ENCODE data around the gene PKHD1.
"Not testable (repeated sequence)": the region's sequence is repeated elsewhere in the genome, so short reads cannot be mapped to it uniquely, and the experiment has no call there.

Gene PKHD1

DNA sequence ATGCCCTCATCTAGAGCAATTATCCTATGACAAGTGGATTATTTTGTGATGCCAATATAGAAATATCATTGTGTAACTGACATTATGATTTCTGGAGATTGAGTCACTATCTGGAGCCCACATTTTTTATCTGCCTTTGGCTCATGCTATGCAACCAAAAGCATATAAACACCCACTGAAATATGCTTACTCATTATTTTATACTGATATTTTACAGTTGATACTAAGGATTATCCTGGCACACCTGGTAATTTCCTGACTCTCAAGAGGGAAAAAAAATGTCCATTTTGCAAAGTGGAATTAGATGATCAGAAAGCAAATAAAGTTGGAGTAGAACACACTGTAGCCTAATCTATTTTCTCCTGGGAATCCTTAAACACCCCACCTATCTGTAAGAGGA is 154.5 kb downstream of the PKHD1 start:
- DNase-seq (ENCODE audit: extremely low spot score): no peak

DNA sequence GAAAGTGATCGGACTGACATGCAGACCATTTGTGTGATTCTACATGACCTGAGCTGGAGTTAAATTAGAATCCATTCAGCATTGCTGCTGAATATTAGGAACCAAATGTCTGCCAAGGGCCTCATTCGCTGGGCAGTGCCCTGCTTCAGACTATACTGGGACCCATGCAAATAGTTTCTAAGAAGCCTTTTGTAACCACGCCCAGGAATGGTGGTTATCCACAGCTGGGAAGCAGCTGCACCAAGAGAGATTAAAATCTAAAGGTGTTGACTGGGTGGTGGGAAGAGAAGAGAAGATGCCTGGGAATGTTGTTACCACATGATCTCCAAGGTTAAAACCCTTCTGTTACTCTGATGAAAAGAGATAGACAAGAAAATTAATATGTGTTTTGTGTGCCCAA is 156.8 kb downstream of the PKHD1 start:
- TF ChIP-seq ARNT (IDR thresholded peaks at IDR 0.05) (no peak), BHLHE40 (IDR thresholded peaks at IDR 0.05; ENCODE audit: borderline replicate concordance) (no peak), L3MBTL2 (conservative IDR thresholded peaks at IDR 0.05) (no peak), SUZ12 (IDR thresholded peaks at IDR 0.05) (no peak), NFRKB (IDR thresholded peaks at IDR 0.05) (no peak), CTBP1 (IDR thresholded peaks at IDR 0.05; ENCODE audit: borderline replicate concordance) (no peak)
- ChIA-PET POLR2A (no interaction called here), CTCF (no interaction called here)
- DNase-seq (ENCODE audit: extremely low spot score): no peak

More for the DNA sequence above, 154.5 kb downstream of the PKHD1 start:
- ChIA-PET POLR2A (no interaction called here), CTCF (no interaction called here)
- TF ChIP-seq ARNT (IDR thresholded peaks at IDR 0.05) (no peak), BHLHE40 (IDR thresholded peaks at IDR 0.05; ENCODE audit: borderline replicate concordance) (no peak), SUZ12 (IDR thresholded peaks at IDR 0.05) (no peak), HDGF (IDR thresholded peaks at IDR 0.05; ENCODE audit: borderline replicate concordance) (no peak), CTBP1 (IDR thresholded peaks at IDR 0.05; ENCODE audit: borderline replicate concordance) (no peak), ELF4 (IDR thresholded peaks at IDR 0.05) (no peak), NFRKB (IDR thresholded peaks at IDR 0.05) (no peak), FOXM1 (IDR thresholded peaks at IDR 0.05; ENCODE audit: borderline replicate concordance) (no peak), FOXA1 (IDR thresholded peaks at IDR 0.05) (no peak), LEF1 (IDR thresholded peaks at IDR 0.05; ENCODE audit: borderline replicate concordance) (no peak)
- TF ChIP-seq, protein P1, sequence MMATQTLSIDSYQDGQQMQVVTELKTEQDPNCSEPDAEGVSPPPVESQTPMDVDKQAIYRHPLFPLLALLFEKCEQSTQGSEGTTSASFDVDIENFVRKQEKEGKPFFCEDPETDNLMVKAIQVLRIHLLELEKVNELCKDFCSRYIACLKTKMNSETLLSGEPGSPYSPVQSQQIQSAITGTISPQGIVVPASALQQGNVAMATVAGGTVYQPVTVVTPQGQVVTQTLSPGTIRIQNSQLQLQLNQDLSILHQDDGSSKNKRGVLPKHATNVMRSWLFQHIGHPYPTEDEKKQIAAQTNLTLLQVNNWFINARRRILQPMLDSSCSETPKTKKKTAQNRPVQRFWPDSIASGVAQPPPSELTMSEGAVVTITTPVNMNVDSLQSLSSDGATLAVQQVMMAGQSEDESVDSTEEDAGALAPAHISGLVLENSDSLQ (IDR thresholded peaks at IDR 0.05): no peak

DNA sequence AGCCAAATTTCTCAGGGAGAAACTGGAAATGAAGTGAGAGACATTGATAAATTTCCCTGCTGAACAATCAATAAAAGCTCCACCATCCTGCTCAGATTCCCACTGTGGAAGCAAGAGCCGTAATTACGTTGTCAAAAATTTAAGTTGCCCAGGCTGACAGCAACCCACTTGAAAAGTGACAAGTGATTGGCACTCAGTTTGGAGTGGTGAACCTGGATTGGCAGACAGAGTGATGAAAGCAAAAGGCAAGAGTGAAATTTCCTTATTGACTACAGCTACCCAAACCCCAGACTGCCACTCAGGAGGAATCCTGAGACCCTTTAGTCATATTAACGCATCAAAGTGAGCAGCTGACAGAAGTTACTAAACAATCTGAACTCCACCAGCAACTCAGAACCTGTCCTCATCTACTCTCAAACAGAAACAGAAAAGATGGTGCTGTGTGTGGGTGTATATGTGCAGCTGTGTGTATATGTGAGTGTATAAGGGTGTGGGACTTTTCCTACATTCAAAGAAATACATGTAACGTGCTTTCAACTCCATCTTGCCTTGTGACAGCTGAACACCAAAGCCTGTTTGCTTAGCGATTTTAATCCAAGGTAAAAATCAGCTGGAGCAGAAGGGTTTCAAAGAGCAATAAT is 157.4 kb downstream of the PKHD1 start:
- POLR2A ChIA-PET: no interaction called here

DNA sequence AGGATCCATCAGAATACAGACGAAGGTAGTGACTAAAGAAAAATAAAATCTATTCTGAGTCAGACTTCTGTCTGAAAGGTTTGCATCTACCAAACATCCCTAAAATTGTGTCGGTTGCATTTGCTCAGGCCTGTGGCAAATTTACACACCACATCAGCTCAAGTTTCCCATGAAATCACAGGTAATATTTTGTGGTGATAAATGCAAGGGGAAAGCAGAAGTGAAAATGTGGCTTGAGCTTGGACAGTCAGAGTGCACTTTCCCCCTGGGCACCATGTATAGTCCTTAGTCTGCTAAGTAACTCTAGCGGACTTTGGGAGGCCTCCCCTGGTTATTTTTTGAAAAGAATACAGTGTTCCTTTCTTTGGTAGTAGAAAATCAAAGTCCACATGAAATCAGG is 159.1 kb downstream of the PKHD1 start:
- POLR2A ChIA-PET: no interaction called here
- no peak for DNase-seq (ENCODE audit: extremely low spot score)
- TF ChIP-seq LEF1 (IDR thresholded peaks at IDR 0.05; ENCODE audit: borderline replicate concordance) (no peak), BHLHE40 (IDR thresholded peaks at IDR 0.05; ENCODE audit: borderline replicate concordance) (no peak), FOXA1 (IDR thresholded peaks at IDR 0.05) (no peak), L3MBTL2 (conservative IDR thresholded peaks at IDR 0.05) (no peak), FOXK2 (IDR thresholded peaks at IDR 0.05) (no peak), FOXM1 (IDR thresholded peaks at IDR 0.05; ENCODE audit: borderline replicate concordance) (no peak), HDGF (IDR thresholded peaks at IDR 0.05; ENCODE audit: borderline replicate concordance) (no peak), SUZ12 (IDR thresholded peaks at IDR 0.05) (no peak), ARNT (IDR thresholded peaks at IDR 0.05) (no peak), CTBP1 (IDR thresholded peaks at IDR 0.05; ENCODE audit: borderline replicate concordance) (no peak), NFRKB (IDR thresholded peaks at IDR 0.05) (no peak), ELF4 (IDR thresholded peaks at IDR 0.05) (no peak), ZNF384 (IDR thresholded peaks at IDR 0.05) (no peak), TARDBP (IDR thresholded peaks at IDR 0.05) (no peak), SP1 (IDR thresholded peaks at IDR 0.05) (no peak)
- TF ChIP-seq, protein P1 (IDR thresholded peaks at IDR 0.05): no peak
- CTCF ChIA-PET: no interaction called here

More for the DNA sequence above, 157.4 kb downstream of the PKHD1 start:
- CTCF ChIA-PET: no interaction called here
- no peak for DNase-seq (ENCODE audit: extremely low spot score)
- no peak for TF ChIP-seq ZNF384 (IDR thresholded peaks at IDR 0.05)
- TF ChIP-seq L3MBTL2 (conservative IDR thresholded peaks at IDR 0.05): no peak
- no peak for TF ChIP-seq ARNT (IDR thresholded peaks at IDR 0.05)
- TF ChIP-seq TARDBP (IDR thresholded peaks at IDR 0.05): no peak
- no peak for TF ChIP-seq CTBP1 (IDR thresholded peaks at IDR 0.05; ENCODE audit: borderline replicate concordance)
- TF ChIP-seq LEF1 (IDR thresholded peaks at IDR 0.05; ENCODE audit: borderline replicate concordance): no peak
- no peak for TF ChIP-seq FOXK2 (IDR thresholded peaks at IDR 0.05)
- TF ChIP-seq BHLHE40 (IDR thresholded peaks at IDR 0.05; ENCODE audit: borderline replicate concordance): no peak
- no peak for TF ChIP-seq HDGF (IDR thresholded peaks at IDR 0.05; ENCODE audit: borderline replicate concordance)
- TF ChIP-seq NFRKB (IDR thresholded peaks at IDR 0.05): no peak
- TF ChIP-seq SUZ12 (IDR thresholded peaks at IDR 0.05): no peak
- TF ChIP-seq FOXM1 (IDR thresholded peaks at IDR 0.05; ENCODE audit: borderline replicate concordance): no peak
- TF ChIP-seq SP1 (IDR thresholded peaks at IDR 0.05): no peak
- TF ChIP-seq, protein P1 (IDR thresholded peaks at IDR 0.05): no peak
- TF ChIP-seq FOXA1 (IDR thresholded peaks at IDR 0.05): no peak
- TF ChIP-seq ELF4 (IDR thresholded peaks at IDR 0.05): no peak

DNA sequence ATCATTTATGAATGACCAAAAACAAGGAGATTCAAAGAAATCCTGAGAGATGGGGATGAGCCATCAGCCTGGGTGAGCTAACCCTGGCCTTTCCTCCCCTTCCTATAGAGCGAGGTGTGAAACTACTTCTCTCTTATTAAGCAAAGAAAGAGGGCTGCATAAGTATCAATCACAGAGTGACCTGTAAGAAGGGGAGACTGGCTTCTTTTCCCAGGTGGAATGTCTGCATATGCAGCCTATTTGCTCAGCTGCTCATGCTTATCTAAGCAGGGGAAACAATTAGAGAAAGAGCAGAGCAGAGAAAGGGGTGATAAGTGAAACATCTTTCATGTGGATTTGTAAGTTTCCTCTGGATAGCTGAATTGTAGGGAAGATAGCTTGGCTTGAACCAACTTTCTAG is 160.0 kb downstream of the PKHD1 start:
- ChIA-PET CTCF (no interaction called here), POLR2A (no interaction called here)
- no peak for DNase-seq (ENCODE audit: extremely low spot score)
- TF ChIP-seq FOXK2 (IDR thresholded peaks at IDR 0.05) (no peak), SP1 (IDR thresholded peaks at IDR 0.05) (no peak), HDGF (IDR thresholded peaks at IDR 0.05; ENCODE audit: borderline replicate concordance) (no peak), ELF4 (IDR thresholded peaks at IDR 0.05) (no peak), FOXA1 (IDR thresholded peaks at IDR 0.05) (no peak)

DNA sequence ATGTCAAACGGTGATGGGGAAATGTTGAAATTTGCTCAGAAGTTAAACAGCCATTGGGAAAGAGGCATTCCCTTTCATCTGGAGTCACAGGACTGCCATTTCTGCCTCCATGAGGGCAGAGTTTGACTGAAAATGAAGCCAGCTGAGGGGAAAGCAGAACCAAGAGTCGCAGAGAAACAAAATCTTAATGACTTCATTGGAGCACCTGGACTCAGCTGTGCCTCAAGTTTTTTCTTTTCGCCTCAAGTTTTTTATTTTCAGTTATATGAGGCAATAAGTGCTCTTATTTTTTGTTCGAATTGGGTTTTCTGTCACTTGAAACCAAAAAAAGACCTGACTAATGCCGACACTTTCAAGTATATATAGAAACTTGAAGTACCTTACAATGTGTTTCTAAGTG is 161.3 kb downstream of the PKHD1 start:
- TF ChIP-seq FOXK2 (IDR thresholded peaks at IDR 0.05) (no peak), FOXA1 (IDR thresholded peaks at IDR 0.05) (no peak), L3MBTL2 (conservative IDR thresholded peaks at IDR 0.05) (no peak), TARDBP (IDR thresholded peaks at IDR 0.05) (no peak), SUZ12 (IDR thresholded peaks at IDR 0.05) (no peak), ARNT (IDR thresholded peaks at IDR 0.05) (no peak), BHLHE40 (IDR thresholded peaks at IDR 0.05; ENCODE audit: borderline replicate concordance) (no peak), FOXM1 (IDR thresholded peaks at IDR 0.05; ENCODE audit: borderline replicate concordance) (no peak), HDGF (IDR thresholded peaks at IDR 0.05; ENCODE audit: borderline replicate concordance) (no peak), NFRKB (IDR thresholded peaks at IDR 0.05) (no peak), ELF4 (IDR thresholded peaks at IDR 0.05) (no peak), ZNF384 (IDR thresholded peaks at IDR 0.05) (no peak), LEF1 (IDR thresholded peaks at IDR 0.05; ENCODE audit: borderline replicate concordance) (no peak), SP1 (IDR thresholded peaks at IDR 0.05) (no peak), CTBP1 (IDR thresholded peaks at IDR 0.05; ENCODE audit: borderline replicate concordance) (no peak)
- TF ChIP-seq, protein P1 (IDR thresholded peaks at IDR 0.05): no peak
- ChIA-PET POLR2A (no interaction called here), CTCF (no interaction called here)
- DNase-seq (ENCODE audit: extremely low spot score): no peak

DNA sequence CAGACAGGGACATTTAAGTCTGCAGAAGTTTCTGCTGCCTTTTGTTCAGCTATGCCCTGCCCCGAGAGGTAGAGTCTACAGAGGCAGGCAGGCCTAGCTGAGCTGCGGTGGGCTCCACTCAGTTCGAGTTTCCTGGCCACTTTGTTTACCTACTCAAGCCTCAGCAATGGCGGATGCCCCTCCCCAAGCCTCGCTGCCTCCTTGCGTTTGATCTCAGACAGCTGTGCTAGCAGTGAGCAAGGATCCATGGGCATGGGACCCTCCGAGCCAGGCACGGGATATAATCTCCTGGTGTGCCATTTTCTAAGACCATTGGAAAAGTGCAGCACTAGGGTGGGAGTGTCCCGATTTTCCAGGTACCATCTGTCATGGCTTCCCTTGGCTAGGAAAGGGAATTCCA is 164.9 kb downstream of the PKHD1 start:
- DNase-seq (ENCODE audit: extremely low spot score); POLR2A ChIA-PET; CTCF ChIA-PET: not testable (repeated sequence)

DNA sequence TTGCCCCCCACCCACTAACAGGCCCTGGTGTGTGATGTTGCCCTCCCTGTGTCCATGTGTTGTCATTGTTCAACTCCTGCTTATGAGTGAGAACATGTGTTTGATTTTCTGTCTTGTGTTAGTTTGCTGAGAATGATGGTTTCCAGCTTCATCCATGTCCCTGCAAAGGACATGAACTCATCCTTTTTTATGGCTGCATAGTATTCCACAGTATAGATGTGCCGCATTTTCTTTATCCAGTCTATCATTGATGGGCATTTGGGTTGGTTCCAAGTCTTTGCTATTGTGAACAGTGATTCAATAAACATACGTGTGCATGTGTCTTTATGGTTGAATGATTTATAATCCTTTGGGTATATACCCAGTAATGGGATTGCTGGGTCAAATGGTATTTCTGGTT is 169.1 kb downstream of the PKHD1 start:
- CTCF ChIA-PET; DNase-seq (ENCODE audit: extremely low spot score); POLR2A ChIA-PET: not testable (repeated sequence)
